H1 (cell line): Measurements from ENCODE around the gene TWSG1. TPM values are rescaled to one million over a fixed set of nuclear protein-coding genes. Genes with fewer than 3 reads are reported as not detected.

Experiments used
- CTCF ChIA-PET: fragments of 300-600 bp; sonication (Branson Sonifier 250); formaldehyde crosslinking; loops from one replicate; lab custom pipeline; 2021; ENCODE audit not compliant: partially characterized antibody; lab: Charles Lee
- POLR2A ChIA-PET: fragments of 300-600 bp; sonication (Branson Sonifier 250); formaldehyde crosslinking; loops from one replicate; lab custom pipeline; 2021; ENCODE audit warnings: inconsistent platforms; ENCODE audit not compliant: partially characterized antibody; lab: Charles Lee
- DNase-seq, 2 experiments: peaks; one replicate each; pipeline versions ENCODE4 v3.0.0 to v3.0.0-alpha.2; 2010 to 2022; ENCODE audit warnings: low spot score in 2 of 2, low read depth in 1 of 2, mixed read lengths in 1 of 2
- FAIRE-seq: peaks from 2 replicates; lab custom pipeline; 2011; peaks lifted over from hg19 to GRCh38; lab: Jason Lieb, UNC
- H2AFZ ChIP-seq: 2 replicates; pipeline ENCODE4 v1.8.1; 2012; ENCODE audit warnings: low read length, inconsistent platforms
- H2AK5ac ChIP-seq: 2 replicates; pipeline ENCODE4 v1.6.1; 2013; ENCODE audit warnings: low read depth, low read length
- H2BK120ac ChIP-seq: replicated peaks from 2 replicates; pipeline ENCODE3; 2013; ENCODE audit warnings: low read depth, low read length, inconsistent platforms
- H2BK12ac ChIP-seq: 2 replicates; pipeline ENCODE4 v1.6.1; 2013; ENCODE audit warnings: low read depth, low read length
- H2BK15ac ChIP-seq: 2 replicates; pipeline ENCODE4 v1.6.1; 2013; ENCODE audit warnings: low read length
- H2BK20ac ChIP-seq: 2 replicates; pipeline ENCODE4 v1.6.1; 2013; ENCODE audit warnings: low read length
- H2BK5ac ChIP-seq: 2 replicates; pipeline ENCODE4 v1.6.1; 2013; ENCODE audit warnings: low read depth, low read length
- H3K14ac ChIP-seq: 2 replicates; pipeline ENCODE4 v1.6.1; 2013; ENCODE audit warnings: inconsistent platforms; ENCODE audit not compliant: insufficient read length
- H3K18ac ChIP-seq: 2 replicates; pipeline ENCODE4 v1.6.1; 2013; ENCODE audit warnings: low read length; ENCODE audit errors: extremely low read depth
- H3K23ac ChIP-seq: 2 replicates; pipeline ENCODE4 v1.6.1; 2013; ENCODE audit warnings: inconsistent platforms; ENCODE audit not compliant: insufficient read length
- H3K23me2 ChIP-seq: 2 replicates; pipeline ENCODE4 v1.6.1; 2013; ENCODE audit warnings: low read depth, low read length
- H3K27ac ChIP-seq: 2 replicates; pipeline ENCODE4 v1.6.1; 2011; ENCODE audit warnings: low read depth, low read length, inconsistent platforms
- H3K27me3 ChIP-seq, 4 experiments: replicated peaks in 1 of 4; 1 replicate in 1 of 4; 2 replicates in 3 of 4; pipeline versions ENCODE4 v1.6.1 to v1.8.1; 2011 to 2013; ENCODE audit warnings: low read length in 3 of 4, mild to moderate bottlenecking in 3 of 4, inconsistent platforms in 2 of 4, mixed read lengths in 2 of 4, moderate library complexity in 1 of 4; ENCODE audit not compliant: control insufficient read depth in 3 of 4, insufficient read depth in 3 of 4; ENCODE audit errors: extremely low read depth in 1 of 4
- H3K36me3 ChIP-seq, 4 experiments: 2 replicates each; pipeline versions ENCODE4 v1.6.1 to v1.8.1; 2011 to 2013; ENCODE audit warnings: mild to moderate bottlenecking in 4 of 4, low read length in 3 of 4, moderate library complexity in 2 of 4, control low read depth in 1 of 4, inconsistent platforms in 1 of 4; ENCODE audit not compliant: insufficient read depth in 4 of 4, control insufficient read depth in 2 of 4
- H3K4ac ChIP-seq: replicated peaks from 2 replicates; pipeline ENCODE3; 2013; ENCODE audit warnings: low read length, low read depth, mixed read lengths, inconsistent platforms; ENCODE audit not compliant: insufficient read length
- H3K4me1 ChIP-seq, 4 experiments: replicated peaks in 1 of 4; 1 replicate in 1 of 4; 2 replicates in 3 of 4; pipeline versions ENCODE4 v1.6.1 to v1.8.1; 2011 to 2013; ENCODE audit warnings: low read length in 3 of 4, inconsistent platforms in 2 of 4, mixed read lengths in 1 of 4; ENCODE audit not compliant: insufficient read depth in 4 of 4, control insufficient read depth in 3 of 4
- H3K4me2 ChIP-seq, 2 experiments: 2 replicates each; pipeline versions ENCODE4 v1.6.1 to v1.8.1; 2011 to 2013; ENCODE audit warnings: low read depth in 2 of 2, low read length in 2 of 2, control low read depth in 1 of 2, inconsistent platforms in 1 of 2, mild to moderate bottlenecking in 1 of 2; ENCODE audit not compliant: insufficient read depth in 1 of 2
- H3K4me3 ChIP-seq, 4 experiments: fragments of 200-600, 300-600 bp in 1 of 4; sonication (generic), shearing (Covaris generic), sonication (Bioruptor Twin) in 1 of 4; 2 replicates each; pipeline versions ENCODE4 v1.5.1 to v1.8.1; 2011 to 2016; ENCODE audit warnings: low read length in 4 of 4, low read depth in 3 of 4, control low read depth in 2 of 4, inconsistent platforms in 2 of 4, mild to moderate bottlenecking in 2 of 4, mixed read lengths in 1 of 4, moderate library complexity in 1 of 4; ENCODE audit not compliant: insufficient read depth in 2 of 4; ENCODE audit errors: extremely low read depth in 1 of 4
- H3K56ac ChIP-seq: replicated peaks from 2 replicates; pipeline ENCODE3; 2013; ENCODE audit warnings: low read depth, mild to moderate bottlenecking, mixed read lengths, low read length, inconsistent platforms; ENCODE audit not compliant: insufficient read length
- H3K79me1 ChIP-seq: 2 replicates; pipeline ENCODE4 v1.6.1; 2013; ENCODE audit warnings: low read depth, low read length, control low read depth
- H3K79me2 ChIP-seq, 2 experiments: 2 replicates each; pipeline versions ENCODE4 v1.6.1 to v1.8.1; 2012 to 2013; ENCODE audit warnings: low read length in 2 of 2, mild to moderate bottlenecking in 2 of 2, inconsistent platforms in 1 of 2; ENCODE audit not compliant: insufficient read depth in 2 of 2, control insufficient read depth in 1 of 2
- H3K9ac ChIP-seq, 4 experiments: replicated peaks in 1 of 4; 1 replicate in 1 of 4; 2 replicates in 3 of 4; pipeline versions ENCODE4 v1.6.1 to v1.8.1; 2011 to 2013; ENCODE audit warnings: low read depth in 3 of 4, low read length in 3 of 4, control low read depth in 2 of 4, mild to moderate bottlenecking in 2 of 4, moderate library complexity in 2 of 4, inconsistent platforms in 1 of 4; ENCODE audit errors: extremely low read depth in 1 of 4
- H3K9me3 ChIP-seq, 2 experiments: 2 replicates each; pipeline versions ENCODE4 v1.6.1 to v1.8.1; 2012 to 2013; ENCODE audit warnings: mild to moderate bottlenecking in 2 of 2, moderate library complexity in 2 of 2, control low read depth in 1 of 2, inconsistent platforms in 1 of 2, low read depth in 1 of 2, low read length in 1 of 2, mixed read lengths in 1 of 2; ENCODE audit not compliant: insufficient read depth in 2 of 2
- H4K20me1 ChIP-seq, 2 experiments: replicated peaks in 1 of 2; 2 replicates each; pipeline versions ENCODE3 to v1.8.1; 2011 to 2013; ENCODE audit warnings: inconsistent platforms in 2 of 2, low read length in 2 of 2, mild to moderate bottlenecking in 1 of 2; ENCODE audit not compliant: insufficient read depth in 2 of 2, control insufficient read depth in 1 of 2
- H4K5ac ChIP-seq: 2 replicates; pipeline ENCODE4 v1.6.1; 2013; ENCODE audit warnings: low read length, low read depth, mixed read lengths, inconsistent platforms; ENCODE audit not compliant: insufficient read length
- H4K8ac ChIP-seq: 2 replicates; pipeline ENCODE4 v1.8.0; 2013; ENCODE audit warnings: mild to moderate bottlenecking, moderate library complexity, low read length, inconsistent platforms; ENCODE audit not compliant: insufficient read depth; ENCODE audit errors: extremely low read depth
- H4K91ac ChIP-seq: replicated peaks from 2 replicates; pipeline ENCODE3; 2013; ENCODE audit warnings: low read length, mixed read lengths, inconsistent platforms; ENCODE audit not compliant: insufficient read length
- CBX5 ChIP-seq: fragments of 300-800, 300-1000 bp; sonication (generic); IDR thresholded peaks from 2 replicates; pipeline ENCODE4 v1.7.1; 2016; ENCODE audit warnings: antibody characterized with exemption, low read length, low read depth
- CHD1 ChIP-seq: IDR thresholded peaks from 2 replicates; pipeline ENCODE4 v1.6.1; 2012; ENCODE audit warnings: low read depth, low read length, improper control_type of control experiment
- E2F6 ChIP-seq: IDR thresholded peaks from 2 replicates; pipeline ENCODE4 v1.6.1; 2012; ENCODE audit warnings: inconsistent platforms
- HDAC2 ChIP-seq, 2 experiments: fragments of 300-600 bp in 1 of 2; sonication (generic) in 1 of 2; IDR thresholded peaks; 2 replicates each; pipeline ENCODE4 v1.6.1; 2011 to 2012; ENCODE audit warnings: low read depth in 2 of 2, low read length in 2 of 2, mild to moderate bottlenecking in 2 of 2, moderate library complexity in 2 of 2, borderline replicate concordance in 1 of 2, inconsistent platforms in 1 of 2
- NRF1 ChIP-seq: IDR thresholded peaks from 2 replicates; pipeline ENCODE4 v1.6.1; 2011; ENCODE audit warnings: mild to moderate bottlenecking, low read depth, low read length, improper control_type of control experiment
- POLR2AphosphoS5 ChIP-seq: IDR thresholded peaks from 2 replicates; pipeline ENCODE4 v1.6.1; 2011; ENCODE audit warnings: low read depth, low read length
- RBBP5 ChIP-seq: IDR thresholded peaks from 2 replicates; pipeline ENCODE4 v1.7.1; 2012; ENCODE audit warnings: low read depth, mild to moderate bottlenecking, inconsistent platforms, low read length, moderate library complexity, borderline replicate concordance
- SP4 ChIP-seq: IDR thresholded peaks from 2 replicates; pipeline ENCODE4 v1.6.1; 2012; ENCODE audit warnings: low read length, inconsistent platforms
- TAF1 ChIP-seq: IDR thresholded peaks from 2 replicates; pipeline ENCODE4 v1.6.1; 2011; ENCODE audit warnings: mild to moderate bottlenecking, low read depth, low read length
- WGBS, 2 experiments: shearing (Covaris generic) in 1 of 2; methylation state at CpG; one replicate each; pipeline versions ENCODE4 v1.1.6 to v1.1.7; 2013 to 2015; ENCODE audit warnings: low lambda C conversion rate in 2 of 2, mixed read lengths in 2 of 2, inconsistent platforms in 1 of 2, low coverage in 1 of 2, missing lambda C conversion rate in 1 of 2; ENCODE audit not compliant: insufficient replicate concordance in 2 of 2, insufficient coverage in 1 of 2, insufficient read length in 1 of 2; ENCODE audit errors: extremely low coverage in 1 of 2, missing lambda C conversion rate in 1 of 2; 5-methylcytosine and 5-hydroxymethylcytosine counted together
- polyA plus RNA-seq, 7 experiments: library from polyadenylated mRNA; depleted of rRNA in 3 of 7; stranded (reverse) in 5 of 7; unstranded in 2 of 7; fragments of >200 nt in 5 of 7; fragments of 200-250 nt in 2 of 7; gene quantifications; 1 replicate in 5 of 7; 2 replicates in 1 of 7; 4 replicates in 1 of 7; pipeline versions ENCODE4 v1.2.1 to v1.2.3, GENCODE V29; 2011 to 2013; ENCODE audit warnings: missing spikeins in 2 of 7, mixed read lengths in 2 of 7
- total RNA-seq: library from RNA; stranded (reverse); fragmentation: NEBNext Ultra II Directional; extraction: Animal tissue kit (Norgen Biotek cat#: 25700); gene quantifications from 2 replicates; pipeline ENCODE4 v1.2.1, GENCODE V29; 2021

TWSG1 gene
- total and polyA plus RNA-seq, 2 of the 8 experiments (the other 6 are each of a cell fraction or from before 2014, with no cell fraction given), result 11.8 to 19.8 TPM

DNA sequence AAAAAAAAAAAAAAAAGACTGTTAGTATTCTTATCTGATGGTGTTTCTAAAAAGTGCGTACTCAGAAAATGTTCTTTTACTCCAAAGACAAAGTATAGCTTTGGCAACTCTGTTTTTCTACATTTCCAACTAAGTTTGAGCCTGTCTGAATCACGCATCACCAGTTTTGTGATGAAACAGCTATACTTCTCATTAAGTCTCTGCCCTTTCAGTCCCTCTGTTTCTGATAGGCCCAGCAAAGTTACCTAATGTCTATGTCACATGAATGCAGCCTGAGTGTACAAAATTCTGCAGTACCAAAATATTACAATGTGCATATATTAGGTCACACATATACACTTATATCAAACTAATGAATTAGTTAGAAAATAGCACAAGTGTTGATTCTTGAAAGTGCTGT lies 22.4 kb downstream of the TWSG1 start:
- H3K27ac ChIP-seq, result no peak overlapping the region
- H3K4me3 ChIP-seq, result no peak overlapping the region
- no peaks in the 10 kb centered on the region for H3K79me1 ChIP-seq
- ChIA-PET CTCF (interaction anchor here (1.6 to 1.9 kb wide), 2 partner anchors 9 to 160 kb away, joined by 3 to 4 read pairs; no protein-coding TSS in a partner anchor), POLR2A (interaction anchor here (0.7 kb wide), 1 partner anchor 300 kb away, joined by 5 read pairs; no protein-coding TSS in a partner anchor)
- H4K91ac ChIP-seq, result no peak overlapping the region
- H4K8ac ChIP-seq, result no peak overlapping the region
- H3K23ac ChIP-seq, result no peak overlapping the region
- H3K79me2 ChIP-seq, result no peaks in the 10 kb centered on the region
- H3K27me3 ChIP-seq, result no peaks in the 10 kb centered on the region
- H3K14ac ChIP-seq, result no peak overlapping the region
- H3K9ac ChIP-seq, result no peak overlapping the region
- no peaks in the 10 kb centered on the region for H3K36me3 ChIP-seq
- no peak overlapping the region for H2BK15ac ChIP-seq
- FAIRE-seq (no peak), DNase-seq (no peak)
- H3K4me1 ChIP-seq, result no peaks in the 10 kb centered on the region
- H2AFZ ChIP-seq, result no peak overlapping the region
- H2AK5ac ChIP-seq, result no peak overlapping the region
- no peak overlapping the region for H2BK5ac ChIP-seq
- H3K18ac ChIP-seq, result no peak overlapping the region
- no peak for TF ChIP-seq POLR2AphosphoS5
- no peak for TF ChIP-seq RBBP5
- TF ChIP-seq E2F6, result no peak
- TF ChIP-seq HDAC2 (IDR thresholded peaks at IDR 0.05; ENCODE audit: borderline replicate concordance in 1 of 2, low read depth in 2 of 2, low read length in 2 of 2), result no peak
- TF ChIP-seq TAF1, result no peak
- TF ChIP-seq SP4, result no peak
- TF ChIP-seq CBX5, result no peak
- no peak for TF ChIP-seq CHD1
- no peak for TF ChIP-seq NRF1
- H2BK12ac ChIP-seq, result no peak overlapping the region
- no peak overlapping the region for H3K56ac ChIP-seq
- no peaks in the 10 kb centered on the region for H3K9me3 ChIP-seq
- H4K5ac ChIP-seq, result no peak overlapping the region
- no peaks in the 10 kb centered on the region for H4K20me1 ChIP-seq
- 83% methylated on average over 2 of the region's 2 CpGs; no CpG with 5 or more reads in 1 of the 2 experiments for WGBS, 2 experiments
- H2BK120ac ChIP-seq, result no peak overlapping the region
- H3K4me2 ChIP-seq, result no peak overlapping the region
- no peaks in the 10 kb centered on the region for H3K23me2 ChIP-seq
- H3K4ac ChIP-seq, result no peak overlapping the region
- H2BK20ac ChIP-seq, result no peak overlapping the region
